ENCODE results near the gene TNS1.

DNA sequence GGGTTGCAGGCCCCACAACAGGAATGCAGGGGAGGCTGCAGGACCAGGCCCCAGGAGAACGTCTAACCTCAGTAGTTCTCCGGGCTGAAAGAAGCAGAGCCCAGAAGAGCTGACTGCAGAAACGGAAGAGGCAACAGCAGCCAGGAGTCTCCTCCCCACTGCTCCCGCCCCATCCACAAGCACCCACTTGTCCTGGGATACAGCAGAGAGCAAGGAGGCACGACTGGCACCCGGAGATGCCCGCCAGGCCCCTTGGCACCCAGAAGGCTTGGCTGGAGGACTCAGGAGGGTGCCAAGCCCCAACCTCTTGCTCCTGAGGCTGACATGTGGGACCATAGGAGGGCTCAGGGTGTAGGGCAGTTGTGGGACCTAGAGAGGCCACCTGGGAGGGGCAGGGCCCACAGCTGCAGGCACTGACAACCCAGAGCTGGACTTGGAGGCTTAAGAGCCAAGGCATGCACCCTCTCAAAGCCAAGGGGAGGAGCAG lies 29.0 kb upstream of the TNS1 start:
- TF ChIP-seq EZH2 (IDR thresholded peaks at IDR 0.05) (no peak), POLR2AphosphoS5 (IDR thresholded peaks at IDR 0.05; ENCODE audit: borderline replicate concordance, low read depth, low read length) (no peak), FOXP2 (optimal IDR thresholded peaks at IDR 0.05; ENCODE audit: control extremely low read depth, extremely low read length, insufficient read depth) (no peak)

Data from SK-N-MC (cell line).